Measurements from ENCODE around the gene RAB6B. TPM values are rescaled to one million over a fixed set of nuclear protein-coding genes. Genes with fewer than 3 reads are reported as not detected.
"Not testable (repeated sequence)": the region's sequence is repeated elsewhere in the genome, so short reads cannot be mapped to it uniquely, and the experiment has no call there.

Gene RAB6B
- total and polyA plus RNA-seq, 7 experiments from 2014 or later: 0.14 to 1.2 (median 0.22) TPM; not detected in 3

DNA sequence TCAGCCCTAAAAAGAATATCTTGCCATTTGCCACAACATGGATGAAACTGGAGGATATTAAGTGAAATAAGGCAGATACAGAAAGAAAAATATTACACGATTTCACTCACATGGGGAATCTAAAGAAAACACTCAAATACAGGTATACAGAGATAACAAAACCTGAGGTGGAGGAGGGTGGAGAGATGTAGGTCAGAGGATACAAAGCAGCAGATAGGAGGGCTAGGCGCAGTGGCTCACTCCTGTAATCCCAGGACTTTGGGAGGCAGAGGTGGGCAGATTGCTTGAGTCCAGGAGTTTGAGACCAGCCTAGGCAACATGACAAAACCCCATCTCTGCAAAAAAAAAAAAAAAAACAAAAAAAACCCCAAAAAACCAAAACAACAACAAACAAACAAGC is 113.2 kb downstream of the RAB6B start:
- intact Hi-C loops (cut with micrococcal nuclease): no loop called here
- H3K27ac Mint-ChIP-seq: no peak overlapping the region

DNA sequence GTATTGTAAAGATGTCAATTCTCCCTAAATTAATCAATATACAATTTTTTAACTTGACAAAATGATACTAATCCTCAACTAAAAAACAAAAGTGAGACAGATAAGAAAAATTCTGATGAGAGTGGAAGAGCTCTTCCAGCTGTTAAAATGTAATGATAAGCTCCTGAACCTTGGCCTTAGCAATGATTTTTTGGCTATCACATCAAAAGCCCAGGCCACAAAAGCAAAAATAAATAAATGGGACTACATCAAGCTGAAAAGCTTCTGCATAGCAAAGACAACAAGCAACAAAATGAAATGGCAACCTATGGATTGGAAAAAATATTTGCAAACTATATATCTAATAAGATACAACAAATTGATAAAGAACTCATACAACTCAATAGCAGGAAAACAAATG is 114.1 kb downstream of the RAB6B start:
- Histone ChIP-seq H3K27me3 (ENCODE audit: control insufficient read depth in 2 of 2, insufficient read depth in 2 of 2, low read length in 2 of 2) (no peaks in the 10 kb centered on the region), H3K4me1 (ENCODE audit: control insufficient read depth in 2 of 2, insufficient read depth in 2 of 2, low read length in 2 of 2) (no peaks in the 10 kb centered on the region), H3K4me3 (ENCODE audit: low read length) (no peak overlapping the region), H3K27ac (ENCODE audit: low read depth, low read length) (no peak overlapping the region), H3K36me3 (ENCODE audit: control insufficient read depth in 2 of 3, insufficient read depth in 3 of 3, low read length in 3 of 3) (no peaks in the 10 kb centered on the region), H3K9me3 (ENCODE audit: control insufficient read depth in 2 of 3, low read length in 3 of 3) (no peaks in the 10 kb centered on the region)
- Mint-ChIP-seq H3K4me3 (no peak overlapping the region), H3K9me3 (peaks cover 0 to 6% (median 0%) of the 10 kb centered on the region in 11 donors), H3K27ac (no peak overlapping the region), H3K27me3 (peaks cover 26 to 31% (median 29%) of the 10 kb centered on the region in 5 donors), H3K4me1 (no peaks in the 10 kb centered on the region), H3K36me3 (no peaks in the 10 kb centered on the region)
- ATAC-seq (no peak), DNase-seq (no peak)
- ChIA-PET POLR2A (no interaction called here), CTCF (no interaction called here)
- intact Hi-C loops (cut with micrococcal nuclease): no loop called here

More for the DNA sequence above, 113.2 kb downstream of the RAB6B start:
- ChIA-PET POLR2A (interaction anchor here (0.5 kb wide), 1 partner anchor 47 kb away, joined by 3 read pairs; no protein-coding TSS in a partner anchor), CTCF (no interaction called here)
- Histone ChIP-seq H3K9me3 (ENCODE audit: control insufficient read depth in 2 of 3, low read length in 3 of 3) (no peaks in the 10 kb centered on the region), H3K4me3 (ENCODE audit: low read length) (no peak overlapping the region), H3K4me1 (ENCODE audit: control insufficient read depth in 2 of 2, insufficient read depth in 2 of 2, low read length in 2 of 2) (no peaks in the 10 kb centered on the region), H3K36me3 (ENCODE audit: control insufficient read depth in 2 of 3, insufficient read depth in 3 of 3, low read length in 3 of 3) (no peaks in the 10 kb centered on the region), H3K27me3 (ENCODE audit: control insufficient read depth in 2 of 2, insufficient read depth in 2 of 2, low read length in 2 of 2) (no peaks in the 10 kb centered on the region), H3K27ac (ENCODE audit: low read depth, low read length) (no peak overlapping the region)
- DNase-seq (no peak), ATAC-seq (no peak)
- Mint-ChIP-seq H3K36me3 (no peaks in the 10 kb centered on the region), H3K4me3 (no peak overlapping the region), H3K9me3 (peaks cover 0 to 6% (median 0%) of the 10 kb centered on the region in 11 donors), H3K4me1 (no peaks in the 10 kb centered on the region), H3K27me3 (peaks cover 26 to 30% (median 28%) of the 10 kb centered on the region in 5 donors)

DNA sequence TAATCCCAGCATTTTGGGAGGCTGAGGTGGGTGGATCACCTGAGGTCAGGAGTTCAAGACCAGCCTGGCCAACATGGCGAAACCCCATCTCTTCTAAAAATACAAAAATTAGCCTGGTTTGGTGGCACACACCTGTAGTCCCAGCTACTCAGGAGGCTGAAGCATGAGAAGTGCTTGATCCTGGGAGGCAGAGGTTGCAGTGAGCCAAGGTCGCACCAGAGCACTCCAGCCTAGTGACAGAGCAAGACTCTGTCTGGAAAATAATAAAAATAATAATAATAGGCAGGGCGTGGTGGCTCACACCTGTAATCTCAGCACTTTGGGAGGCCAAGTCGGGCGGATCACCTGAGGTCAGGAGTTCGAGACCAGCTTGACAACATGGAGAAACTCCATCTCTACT is 114.9 kb downstream of the RAB6B start:
- peaks cover 26 to 35% (median 29%) of the 10 kb centered on the region in 5 donors for H3K27me3 Mint-ChIP-seq
- H3K27ac Mint-ChIP-seq: not testable (repeated sequence)

DNA sequence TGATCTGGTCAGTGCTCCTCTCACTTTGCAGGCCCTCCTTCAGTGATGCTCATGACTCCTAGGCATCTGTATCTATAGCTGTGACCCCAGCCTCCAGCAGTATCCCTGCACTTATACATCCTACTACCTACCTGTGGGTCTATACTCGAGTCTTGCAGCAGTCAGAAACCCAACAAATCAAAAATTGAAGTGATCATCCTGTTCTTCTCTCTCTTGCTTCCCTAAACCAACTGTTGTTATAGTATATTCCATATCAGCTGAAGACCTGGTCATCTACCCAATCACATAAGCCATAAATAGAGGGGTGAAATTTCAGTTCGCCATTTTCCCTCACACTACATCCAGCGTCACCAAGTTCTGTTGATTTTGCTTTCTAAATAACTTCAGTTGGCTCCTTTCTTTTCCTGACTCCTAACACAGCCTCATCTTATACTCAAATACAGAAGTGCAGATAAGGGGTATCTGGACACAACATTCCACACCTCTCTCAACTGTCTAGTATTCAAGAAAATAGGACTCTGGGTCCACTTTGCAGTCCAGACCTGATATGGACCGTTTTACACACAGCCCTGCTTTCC is 116.0 kb downstream of the RAB6B start:
- Histone ChIP-seq H3K9me3 (ENCODE audit: control insufficient read depth in 2 of 3, low read length in 3 of 3) (no peaks in the 10 kb centered on the region), H3K27me3 (ENCODE audit: control insufficient read depth in 2 of 2, insufficient read depth in 2 of 2, low read length in 2 of 2) (no peaks in the 10 kb centered on the region), H3K27ac (ENCODE audit: low read depth, low read length) (no peak overlapping the region), H3K4me3 (ENCODE audit: low read length) (no peak overlapping the region), H3K36me3 (ENCODE audit: control insufficient read depth in 2 of 3, insufficient read depth in 3 of 3, low read length in 3 of 3) (no peaks in the 10 kb centered on the region), H3K4me1 (ENCODE audit: control insufficient read depth in 2 of 2, insufficient read depth in 2 of 2, low read length in 2 of 2) (no peaks in the 10 kb centered on the region)
- Mint-ChIP-seq H3K9me3 (peaks cover 0 to 6% (median 0%) of the 10 kb centered on the region in 11 donors), H3K27ac (no peak overlapping the region), H3K4me1 (no peaks in the 10 kb centered on the region), H3K36me3 (no peaks in the 10 kb centered on the region), H3K4me3 (no peak overlapping the region), H3K27me3 (peaks cover 26 to 40% (median 36%) of the 10 kb centered on the region in 5 donors)
- no peak for ATAC-seq
- DNase-seq: no peak
- ChIA-PET CTCF (no interaction called here), POLR2A (no interaction called here)
- intact Hi-C loops (cut with micrococcal nuclease): no loop called here

More for the DNA sequence above, 114.9 kb downstream of the RAB6B start:
- H3K36me3 ChIP-seq (ENCODE audit: control insufficient read depth in 2 of 3, insufficient read depth in 3 of 3, low read length in 3 of 3); POLR2A ChIA-PET; H3K36me3 Mint-ChIP-seq; H3K4me1 ChIP-seq (ENCODE audit: control insufficient read depth in 2 of 2, insufficient read depth in 2 of 2, low read length in 2 of 2); H3K4me3 Mint-ChIP-seq; CTCF ChIA-PET; H3K4me3 ChIP-seq (ENCODE audit: low read length); H3K9me3 ChIP-seq (ENCODE audit: control insufficient read depth in 2 of 3, low read length in 3 of 3); H3K9me3 Mint-ChIP-seq; H3K27ac ChIP-seq (ENCODE audit: low read depth, low read length); H3K27me3 ChIP-seq (ENCODE audit: control insufficient read depth in 2 of 2, insufficient read depth in 2 of 2, low read length in 2 of 2); DNase-seq; intact Hi-C loops (cut with micrococcal nuclease); H3K4me1 Mint-ChIP-seq; ATAC-seq: not testable (repeated sequence)

DNA sequence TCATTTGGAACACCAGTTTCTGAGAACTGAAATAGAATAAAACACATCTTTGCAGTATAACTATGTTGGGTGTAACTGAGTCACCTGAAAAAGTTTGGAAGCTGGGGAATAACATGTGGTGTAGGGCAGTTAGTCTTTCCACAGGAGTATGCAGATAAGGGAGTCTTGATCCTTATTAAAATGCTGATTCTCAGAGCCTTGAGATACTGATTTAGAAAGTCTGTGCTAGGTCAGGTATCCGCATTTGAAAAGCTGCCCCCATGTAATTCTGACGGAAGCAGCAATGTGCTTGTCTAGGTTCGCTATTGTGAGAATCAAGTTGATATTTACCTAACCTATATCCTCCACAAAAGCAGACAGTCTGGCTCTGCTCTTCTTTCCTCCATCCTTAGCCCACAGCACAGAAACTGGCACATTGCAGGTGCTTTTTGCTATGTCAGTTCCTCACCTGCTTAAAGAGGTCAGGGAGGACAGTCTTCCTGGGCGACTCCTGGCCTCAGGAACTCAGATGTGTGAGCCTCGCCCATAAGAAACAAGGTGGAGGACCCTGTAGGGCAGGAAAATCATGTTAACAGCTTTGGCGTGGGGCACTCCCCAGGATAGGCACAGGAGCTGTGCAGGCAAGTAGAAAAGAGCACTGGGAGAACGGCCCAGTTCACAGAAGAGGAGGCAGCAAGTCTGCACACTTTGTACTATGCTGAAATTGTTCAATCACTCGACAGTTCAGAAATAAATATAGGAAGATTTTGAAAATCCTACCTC is 117.7 kb downstream of the RAB6B start:
- intact Hi-C loops (cut with micrococcal nuclease): no loop called here
- no peak for ATAC-seq
- Histone ChIP-seq H3K27me3 (ENCODE audit: control insufficient read depth in 2 of 2, insufficient read depth in 2 of 2, low read length in 2 of 2) (no peaks in the 10 kb centered on the region), H3K27ac (ENCODE audit: low read depth, low read length) (no peak overlapping the region), H3K4me3 (ENCODE audit: low read length) (no peak overlapping the region), H3K9me3 (ENCODE audit: control insufficient read depth in 2 of 3, low read length in 3 of 3) (no peaks in the 10 kb centered on the region), H3K4me1 (ENCODE audit: control insufficient read depth in 2 of 2, insufficient read depth in 2 of 2, low read length in 2 of 2) (no peaks in the 10 kb centered on the region), H3K36me3 (ENCODE audit: control insufficient read depth in 2 of 3, insufficient read depth in 3 of 3, low read length in 3 of 3) (no peaks in the 10 kb centered on the region)
- ChIA-PET CTCF (no interaction called here), POLR2A (interaction anchor here (0.5 kb wide), 1 partner anchor 439 kb away, joined by 4 read pairs; no protein-coding TSS in a partner anchor)
- Mint-ChIP-seq H3K36me3 (no peaks in the 10 kb centered on the region), H3K9me3 (peaks cover 0 to 4% (median 0%) of the 10 kb centered on the region in 11 donors), H3K4me1 (no peaks in the 10 kb centered on the region), H3K4me3 (no peak overlapping the region), H3K27me3 (peaks cover 27 to 43% (median 39%) of the 10 kb centered on the region in 5 donors), H3K27ac (no peak overlapping the region)
- DNase-seq: no peak

DNA sequence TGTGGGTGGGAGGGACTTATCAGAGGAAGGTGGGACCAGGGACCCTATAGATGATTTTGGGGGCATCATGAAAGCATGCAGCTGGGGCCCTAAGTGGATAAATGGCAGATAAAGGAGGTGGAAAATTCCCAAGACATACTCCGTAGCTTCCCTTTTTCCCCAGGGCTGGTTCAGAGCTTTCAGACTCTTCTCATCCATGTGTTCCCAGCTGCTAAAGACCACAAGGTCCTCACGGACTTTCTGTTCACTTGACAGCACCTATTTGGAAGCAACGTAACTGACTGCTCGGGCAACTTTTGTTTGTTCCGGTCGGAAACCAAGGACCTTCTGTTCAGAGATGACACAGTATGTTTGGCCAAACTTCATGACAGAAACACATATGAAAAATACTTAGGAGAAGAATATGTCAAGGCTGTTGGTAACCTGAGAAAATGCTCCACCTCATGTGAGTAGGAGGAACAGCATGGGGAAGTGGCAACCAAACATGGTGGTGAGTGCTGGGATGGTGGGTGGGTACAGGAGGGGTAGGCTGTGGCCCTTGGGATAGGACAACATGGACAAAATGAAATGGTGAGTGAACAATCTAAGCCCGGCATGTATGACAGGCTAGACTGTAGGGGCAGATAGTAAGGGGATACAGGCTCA is 118.8 kb downstream of the RAB6B start:
- intact Hi-C loops (cut with micrococcal nuclease): no loop called here
- Mint-ChIP-seq H3K27ac (no peak overlapping the region), H3K36me3 (peaks cover 0 to under 1% (median 0%) of the 10 kb centered on the region in 5 donors), H3K9me3 (peaks cover 0 to 2% (median 0%) of the 10 kb centered on the region in 11 donors), H3K4me3 (no peak overlapping the region), H3K27me3 (peaks cover 16 to 37% (median 32%) of the 10 kb centered on the region in 5 donors), H3K4me1 (no peaks in the 10 kb centered on the region)
- Histone ChIP-seq H3K36me3 (ENCODE audit: control insufficient read depth in 2 of 3, insufficient read depth in 3 of 3, low read length in 3 of 3) (no peaks in the 10 kb centered on the region), H3K4me3 (ENCODE audit: low read length) (no peak overlapping the region), H3K27ac (ENCODE audit: low read depth, low read length) (no peak overlapping the region), H3K9me3 (ENCODE audit: control insufficient read depth in 2 of 3, low read length in 3 of 3) (no peaks in the 10 kb centered on the region), H3K4me1 (ENCODE audit: control insufficient read depth in 2 of 2, insufficient read depth in 2 of 2, low read length in 2 of 2) (no peaks in the 10 kb centered on the region), H3K27me3 (ENCODE audit: control insufficient read depth in 2 of 2, insufficient read depth in 2 of 2, low read length in 2 of 2) (no peaks in the 10 kb centered on the region)
- no peak for ATAC-seq
- ChIA-PET POLR2A (no interaction called here), CTCF (no interaction called here)
- no peak for DNase-seq
